GM18505 (cell line): Measurements from ENCODE around the gene NIP7.

ENCODE experiments used
- ATAC-seq: cut with Tn5 transposase; IDR thresholded peaks from one replicate; pipeline ENCODE4 v1.9.1; 2021; ENCODE audit not compliant: unreplicated experiment
- POLR2A ChIP-seq: IDR thresholded peaks from 4 replicates; pipeline ENCODE4 v1.6.1; 2011; ENCODE audit warnings: borderline replicate concordance; ENCODE audit not compliant: insufficient read depth, insufficient read length; ENCODE audit errors: extremely low read depth

The NIP7 gene

DNA sequence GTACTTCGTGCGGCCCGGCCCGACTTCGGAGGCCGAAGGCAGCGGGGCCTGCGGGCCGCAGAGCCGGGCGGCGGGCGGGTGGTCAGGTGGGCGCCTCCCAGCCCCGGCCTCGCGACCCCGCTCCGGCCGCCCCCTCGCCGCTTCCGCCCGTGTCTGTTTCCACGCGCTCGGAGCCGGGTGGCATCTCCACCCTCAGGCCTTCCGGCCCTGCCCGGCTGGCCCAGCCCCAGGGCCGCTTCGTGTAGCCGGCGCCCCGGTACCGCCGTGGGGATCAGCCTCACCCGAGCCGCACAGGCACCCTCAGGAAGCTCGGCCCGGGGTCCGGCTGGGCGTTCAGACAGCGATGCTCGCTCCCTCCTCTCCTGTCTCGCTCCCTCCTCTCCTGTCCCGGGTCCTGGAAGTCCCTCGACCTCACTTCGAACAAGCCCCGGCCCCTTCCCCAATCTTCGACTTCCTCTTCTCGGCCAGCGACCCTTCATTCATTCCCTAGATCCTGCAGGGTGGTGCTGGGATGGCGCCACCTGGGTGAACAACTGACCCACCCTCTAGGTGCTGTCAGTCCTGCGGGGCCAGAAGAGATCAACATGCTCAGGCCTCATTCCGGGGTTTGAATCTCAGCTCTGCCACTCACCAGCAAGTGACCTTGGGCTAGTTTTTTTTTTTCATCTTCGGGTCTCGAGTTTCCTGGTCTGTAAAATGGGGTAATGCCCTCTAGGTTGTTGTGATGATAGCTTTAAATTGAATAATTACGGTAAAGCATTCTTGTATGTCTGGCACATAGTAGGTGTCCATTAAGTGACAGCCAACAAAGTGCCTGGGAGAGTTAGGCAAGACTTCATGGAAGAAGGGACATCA, 27.8 kb upstream of the NIP7 start:
- TF ChIP-seq POLR2A, result no peak
- ATAC-seq, result peak; percentile 45

DNA sequence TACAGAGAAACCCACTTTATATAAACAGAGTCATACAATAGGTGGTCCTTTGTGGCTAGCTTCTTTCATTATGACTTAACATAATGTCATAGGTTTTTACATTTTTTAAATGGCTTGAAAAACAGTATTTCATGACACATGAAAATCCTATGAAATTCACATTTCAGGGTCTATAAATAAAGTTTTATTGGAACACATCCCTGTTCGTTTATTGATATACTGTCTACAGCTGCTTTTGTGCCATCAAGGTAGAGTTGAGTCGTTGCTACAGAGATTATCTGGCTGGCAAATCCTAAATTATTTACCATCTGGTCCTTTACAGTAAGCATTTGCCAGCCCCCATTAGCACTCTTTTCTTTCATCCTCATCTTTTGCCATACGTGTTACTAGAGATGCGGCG, 26.1 kb upstream of the NIP7 start:
- ATAC-seq, result no peak
- TF ChIP-seq POLR2A, result no peak

DNA sequence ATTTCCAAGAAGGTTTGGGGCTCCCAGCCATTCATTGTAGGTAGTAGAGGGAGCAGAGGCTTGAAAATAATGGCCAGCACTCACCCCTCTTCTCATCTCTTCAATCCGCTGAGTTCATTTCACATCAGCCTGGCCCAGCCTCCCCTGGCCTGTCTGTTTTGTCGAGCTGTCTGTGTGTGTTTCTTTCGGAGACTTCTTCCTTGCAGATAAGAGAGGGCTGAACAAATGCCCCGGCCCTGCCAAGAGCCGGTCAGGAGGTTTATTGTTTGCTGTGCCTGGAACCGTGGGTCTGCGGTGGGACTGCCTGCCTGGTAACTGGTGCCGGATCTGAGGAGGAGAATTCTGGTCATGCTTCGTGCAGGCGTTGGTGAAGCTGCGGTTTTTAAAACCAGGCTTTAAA, 25.0 kb upstream of the NIP7 start:
- no peak for TF ChIP-seq POLR2A
- ATAC-seq, result no peak

DNA sequence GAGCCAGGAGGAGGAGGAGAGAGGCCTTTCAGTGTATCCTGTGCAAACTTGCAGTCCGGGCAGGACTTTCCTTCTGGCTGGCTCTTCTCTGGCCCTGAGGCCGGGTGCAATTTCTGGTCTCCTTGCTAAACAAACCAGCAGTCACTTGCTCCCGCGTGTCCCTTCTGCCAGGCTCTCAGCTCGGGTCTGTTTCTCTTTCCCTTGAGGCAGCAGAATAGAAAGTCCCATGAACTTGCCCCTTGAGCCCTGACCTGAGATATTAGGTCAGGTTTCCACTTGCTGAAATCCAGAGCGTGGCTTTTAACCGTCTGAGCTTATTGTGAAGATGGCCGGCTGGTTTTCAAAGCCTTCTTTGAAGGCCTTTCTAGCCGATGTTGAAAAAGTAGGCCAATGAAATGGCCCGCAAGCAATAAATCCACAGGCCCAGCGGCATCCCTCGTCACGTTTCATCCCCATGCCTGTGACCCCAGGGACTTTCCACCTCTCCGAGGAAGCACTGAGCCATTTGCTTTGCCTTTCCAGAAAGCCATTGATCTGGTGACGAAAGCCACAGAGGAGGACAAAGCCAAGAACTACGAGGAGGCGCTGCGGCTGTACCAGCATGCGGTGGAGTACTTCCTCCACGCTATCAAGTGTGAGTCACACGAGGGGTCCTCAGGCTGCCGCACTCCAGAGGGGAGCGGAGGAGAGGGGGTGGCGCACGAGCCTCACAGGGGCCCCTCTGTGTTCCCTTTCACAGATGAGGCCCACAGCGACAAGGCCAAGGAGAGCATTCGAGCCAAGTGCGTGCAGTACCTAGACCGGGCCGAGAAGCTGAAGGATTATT, 23.9 kb upstream of the NIP7 start:
- no peak for ATAC-seq
- no peak for TF ChIP-seq POLR2A

DNA sequence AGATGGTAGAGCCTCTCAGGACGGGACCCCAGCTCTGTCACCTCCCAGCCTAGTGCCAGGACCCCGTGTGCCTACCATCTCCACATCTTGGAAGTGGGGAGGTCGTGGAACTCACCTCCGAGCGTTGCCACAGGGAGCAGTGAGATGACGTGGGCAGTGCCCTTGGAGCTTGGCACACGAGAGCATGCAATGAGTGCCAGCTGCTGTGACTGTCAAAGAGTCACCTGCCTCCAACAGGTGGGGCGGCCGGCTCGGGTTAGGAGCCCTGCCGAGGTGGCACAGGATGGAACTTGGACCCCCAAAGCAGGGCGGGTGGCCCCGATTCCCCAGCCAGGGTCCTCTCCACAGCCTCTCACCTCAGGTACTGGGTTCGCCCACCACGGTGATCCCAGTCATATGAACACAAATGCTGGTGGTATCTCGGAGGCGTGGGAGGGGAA, 23.0 kb upstream of the NIP7 start:
- no peak for TF ChIP-seq POLR2A

DNA sequence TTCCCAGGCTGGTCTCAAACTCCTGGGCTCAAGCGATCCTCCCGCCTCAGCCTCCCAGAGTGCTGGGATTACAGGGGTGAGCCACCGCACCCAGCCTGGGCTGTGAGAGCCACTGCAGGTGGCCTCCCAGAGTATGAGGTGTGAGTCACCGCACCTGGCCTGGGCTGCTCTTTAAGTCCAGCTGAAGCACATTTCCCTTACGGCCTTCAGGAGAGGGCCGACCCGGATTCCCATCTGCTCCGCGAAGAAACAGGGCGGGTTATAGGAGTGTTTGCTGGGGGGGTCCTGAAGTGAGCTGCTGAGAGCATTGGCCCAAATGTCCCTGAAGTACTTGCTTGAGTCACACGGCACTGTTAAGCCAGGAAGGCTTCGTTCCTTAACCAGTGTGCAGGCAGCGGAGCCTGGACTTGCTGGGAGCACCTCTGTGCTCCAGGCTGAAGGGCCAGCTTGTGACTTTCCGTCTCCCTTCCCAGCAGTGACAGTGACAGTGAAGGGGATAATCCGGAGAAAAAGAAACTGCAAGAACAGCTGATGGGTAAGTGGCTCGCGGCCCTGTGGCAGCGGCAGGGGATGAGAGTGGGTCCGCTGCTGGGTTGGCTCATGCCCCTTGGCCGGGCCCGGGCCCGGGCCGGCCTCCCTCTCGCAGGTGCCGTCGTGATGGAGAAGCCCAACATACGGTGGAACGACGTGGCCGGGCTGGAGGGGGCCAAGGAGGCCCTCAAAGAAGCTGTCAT, 21.2 kb upstream of the NIP7 start:
- ATAC-seq, result no peak

More for the DNA sequence above, 23.0 kb upstream of the NIP7 start:
- ATAC-seq, result no peak

DNA sequence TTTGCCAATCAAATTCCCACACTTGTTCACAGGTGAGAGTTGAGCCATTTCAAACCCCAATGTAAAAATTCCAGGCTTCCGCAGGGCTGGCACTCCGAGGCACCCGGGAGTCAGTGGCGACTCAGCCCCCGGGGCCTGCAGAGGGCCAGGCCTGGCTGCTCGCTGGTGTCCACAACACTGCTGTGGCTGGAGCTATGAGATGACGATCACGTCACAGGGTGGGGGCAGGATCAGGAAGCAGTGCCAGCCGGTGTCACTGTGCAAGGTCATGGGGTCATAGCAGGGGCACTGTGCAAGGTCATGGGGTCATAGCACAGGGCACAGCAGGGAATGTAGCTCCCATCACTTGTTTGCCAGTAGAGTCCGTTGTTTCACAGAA, 20.7 kb upstream of the NIP7 start:
- TF ChIP-seq POLR2A, result no peak
- ATAC-seq, result no peak

More for the DNA sequence above, 21.2 kb upstream of the NIP7 start:
- no peak for TF ChIP-seq POLR2A

DNA sequence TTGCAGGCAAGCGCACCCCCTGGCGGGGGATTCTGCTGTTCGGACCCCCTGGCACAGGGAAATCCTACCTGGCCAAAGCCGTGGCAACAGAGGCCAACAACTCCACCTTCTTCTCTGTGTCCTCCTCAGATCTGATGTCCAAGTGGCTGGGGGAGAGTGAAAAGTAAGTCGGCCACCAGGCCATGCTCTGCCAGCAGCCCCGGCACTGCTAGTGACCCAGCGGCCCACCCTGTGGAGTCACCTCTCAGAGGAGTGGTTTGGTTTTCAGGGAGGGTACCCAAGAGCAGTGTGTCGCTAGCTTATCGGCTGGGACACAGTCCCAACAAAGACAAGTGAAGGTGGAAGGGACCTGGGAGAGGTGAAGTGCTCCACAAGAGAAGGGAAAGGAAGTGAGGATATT, 20.2 kb upstream of the NIP7 start:
- no peak for ATAC-seq
- TF ChIP-seq POLR2A, result no peak

DNA sequence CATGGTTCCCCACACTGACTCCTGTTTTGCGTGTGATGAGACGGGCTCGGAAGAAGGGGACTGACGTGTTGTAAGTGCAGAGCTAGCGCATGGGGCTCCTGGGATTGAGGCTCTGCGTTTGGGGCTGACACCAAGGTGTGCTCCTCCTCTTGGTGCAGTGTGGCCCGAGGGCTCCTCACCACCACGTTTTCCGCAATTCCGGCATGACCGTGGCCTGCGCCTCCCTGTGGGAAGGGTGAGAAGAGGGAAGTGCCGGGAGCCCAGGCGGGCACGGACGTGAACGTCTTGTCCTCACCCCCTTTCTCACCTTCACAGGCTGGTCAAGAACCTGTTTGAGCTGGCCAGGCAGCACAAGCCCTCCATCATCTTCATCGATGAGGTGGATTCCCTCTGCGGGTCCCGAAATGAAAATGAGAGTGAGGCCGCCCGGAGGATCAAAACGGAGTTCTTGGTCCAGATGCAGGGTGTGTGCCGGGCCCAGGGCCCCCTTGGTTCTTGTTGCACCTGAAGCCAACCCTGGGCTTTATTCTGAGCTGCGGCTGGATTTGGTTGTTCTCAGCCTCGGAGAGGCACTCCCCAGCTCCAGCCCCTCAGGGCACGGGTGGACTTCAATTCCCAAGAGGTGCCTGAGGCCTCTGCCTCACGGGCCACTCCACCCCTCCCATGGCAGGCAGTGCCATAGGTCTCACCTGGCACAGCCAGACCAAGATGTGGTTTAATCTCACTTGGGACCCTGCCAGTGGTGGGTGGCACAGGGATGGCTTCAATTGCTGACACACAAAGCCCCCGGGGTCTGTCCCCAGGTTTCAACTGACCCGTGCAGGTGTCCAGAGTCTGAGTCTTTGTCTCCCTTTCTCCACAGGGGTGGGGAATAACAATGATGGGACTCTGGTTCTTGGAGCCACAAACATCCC, 19.5 kb upstream of the NIP7 start:
- no peak for ATAC-seq
- TF ChIP-seq POLR2A, result no peak

DNA sequence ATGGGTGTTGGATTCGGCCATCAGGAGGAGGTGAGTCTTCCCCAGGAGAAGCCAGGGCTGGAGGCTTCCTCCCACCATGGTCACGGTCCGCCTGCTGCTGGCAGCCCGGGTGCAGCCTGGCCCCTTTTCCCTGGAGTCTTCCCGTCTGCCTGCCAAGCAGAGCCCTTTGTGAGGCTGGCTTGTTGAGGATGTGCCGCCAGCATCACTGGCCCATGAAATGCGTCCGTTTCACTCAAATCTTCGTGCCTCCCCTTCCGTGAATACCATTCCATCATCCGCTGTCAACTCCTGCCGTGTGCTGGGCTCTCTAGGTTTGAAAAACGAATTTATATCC, 18.9 kb upstream of the NIP7 start:
- ATAC-seq, result no peak
- TF ChIP-seq POLR2A, result no peak

DNA sequence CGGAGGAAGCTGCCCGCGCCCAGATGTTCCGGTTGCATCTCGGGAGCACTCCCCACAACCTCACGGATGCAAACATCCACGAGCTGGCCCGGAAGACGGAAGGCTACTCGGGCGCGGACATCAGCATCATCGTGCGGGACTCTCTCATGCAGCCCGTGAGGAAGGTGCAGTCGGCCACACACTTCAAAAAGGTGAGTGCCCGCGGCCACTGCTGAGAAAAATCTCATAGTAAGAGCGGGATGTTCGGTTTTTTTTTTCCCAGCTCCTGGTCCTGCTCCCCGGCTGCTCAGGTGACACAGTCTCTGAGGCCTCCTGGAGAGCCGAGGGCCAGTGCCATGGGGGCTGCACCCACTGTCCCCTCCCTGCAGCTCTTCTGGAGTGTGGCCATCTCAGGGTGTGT, 18.5 kb upstream of the NIP7 start:
- TF ChIP-seq POLR2A, result no peak
- ATAC-seq, result no peak

DNA sequence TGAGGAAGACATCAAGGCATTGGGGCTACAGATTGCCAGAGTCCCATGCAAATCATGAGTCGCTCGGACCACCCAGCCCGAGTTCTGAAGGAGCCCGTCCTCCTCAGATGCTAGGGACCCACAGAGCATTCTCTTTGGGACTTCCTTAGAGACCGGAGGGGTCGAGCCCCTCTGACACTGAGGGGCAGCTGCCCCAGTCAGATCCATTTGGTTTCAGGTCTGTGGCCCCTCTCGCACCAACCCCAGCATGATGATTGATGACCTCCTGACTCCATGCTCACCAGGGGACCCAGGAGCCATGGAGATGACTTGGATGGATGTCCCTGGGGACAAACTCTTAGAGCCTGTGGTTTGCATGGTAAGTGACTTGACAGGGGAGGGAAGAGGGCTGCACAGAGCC, 17.2 kb upstream of the NIP7 start:
- no peak for TF ChIP-seq POLR2A
- ATAC-seq, result no peak

DNA sequence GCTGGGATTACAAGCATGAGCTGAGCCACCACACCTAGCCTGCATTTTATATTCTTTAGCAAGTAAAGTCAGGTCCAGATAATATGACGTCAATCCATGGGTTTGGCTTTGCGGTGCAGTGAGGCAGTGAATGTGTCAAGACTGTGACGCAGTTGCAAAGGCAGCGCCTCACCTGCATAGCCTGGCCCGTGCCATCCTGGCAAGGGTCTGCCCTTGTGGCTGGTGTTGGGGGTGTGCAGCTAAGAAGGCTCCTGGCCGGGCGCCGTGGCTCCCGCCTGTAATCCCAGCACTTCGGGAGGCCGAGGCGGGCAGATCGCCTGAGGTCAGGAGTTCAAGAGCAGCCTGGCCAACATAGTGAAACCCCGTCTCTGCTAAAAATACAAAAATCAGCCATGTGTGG, 16.2 kb upstream of the NIP7 start:
- TF ChIP-seq POLR2A, result no peak
- no peak for ATAC-seq

DNA sequence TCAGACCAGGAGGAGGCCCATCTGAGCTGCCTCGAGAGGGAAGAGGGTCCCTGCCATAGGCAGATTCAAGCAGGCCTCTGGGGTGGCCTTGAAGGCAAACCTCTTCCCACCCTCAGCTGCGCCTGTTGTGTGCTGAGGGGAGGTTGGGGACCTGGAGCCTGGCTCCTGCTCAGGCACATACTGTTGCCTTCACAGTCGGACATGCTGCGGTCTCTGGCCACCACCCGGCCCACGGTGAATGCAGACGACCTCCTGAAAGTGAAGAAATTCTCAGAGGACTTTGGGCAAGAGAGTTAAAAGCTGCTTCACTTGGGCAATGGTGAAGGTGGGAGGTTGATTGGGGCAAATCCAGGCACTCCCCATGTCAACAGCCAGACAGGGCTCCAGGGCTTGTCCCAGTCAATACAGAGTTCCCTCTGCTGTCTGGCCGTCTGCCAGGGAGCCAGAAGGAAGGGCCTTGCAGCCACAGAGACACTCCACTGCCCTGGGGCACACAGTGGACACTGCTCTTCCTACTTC, 15.5 kb upstream of the NIP7 start:
- no peak for ATAC-seq
- TF ChIP-seq POLR2A, result peak; percentile 27
